GM10266 (cell line): ENCODE data around the gene E2F4.
A peak's percentile ranks its signal among the peaks of the same experiment; 100 is the strongest.

Source experiments
- DNase-seq: peaks from one replicate; pipeline ENCODE4 v3.0.0; 2012; ENCODE audit errors: extremely low spot score
- CTCF ChIP-seq: IDR thresholded peaks from 2 replicates; pipeline ENCODE4 v1.5.1; 2012; ENCODE audit warnings: mild to moderate bottlenecking, low read depth; ENCODE audit not compliant: control insufficient read depth, insufficient read depth; ENCODE audit errors: missing control alignments

E2F4 gene

GRCh38 chr16:67240506-67240905 is 48.6 kb downstream of the E2F4 start:
- no peak for TF ChIP-seq CTCF
- DNase-seq, result no peak

- no peak for DNase-seq
- TF ChIP-seq CTCF, result no peak
Observed at GRCh38 chr16:67241008-67241900, 49.3 kb downstream of the E2F4 start.

GRCh38 chr16:67242138-67242730 is 50.3 kb downstream of the E2F4 start:
- no peak for DNase-seq
- no peak for TF ChIP-seq CTCF

GRCh38 chr16:67243481-67243880 is 51.5 kb downstream of the E2F4 start:
- no peak for TF ChIP-seq CTCF

GRCh38 chr16:67244387-67245185 is 52.6 kb downstream of the E2F4 start:
- no peak for TF ChIP-seq CTCF
- peak; percentile 90 for DNase-seq

More at GRCh38 chr16:67243481-67243880, 51.5 kb downstream of the E2F4 start:
- no peak for DNase-seq

GRCh38 chr16:67245186-67245585 is 53.2 kb downstream of the E2F4 start:
- TF ChIP-seq CTCF, result no peak
- DNase-seq, result no peak
